Mucosa of descending colon (tissue), 3 donors: ENCODE data around the gene RAB1A. TPM values are rescaled to one million over a fixed set of nuclear protein-coding genes. Genes with fewer than 3 reads are reported as not detected.

Experiments
- ATAC-seq: fragments of 200-7000 bp; cut with Tn5 transposase; one replicate; pipeline ENCODE4 v1.9.1; 2020; ENCODE audit warnings: mild to moderate bottlenecking, moderate library complexity
- DNase-seq, 3 donors: peaks; one replicate each; pipeline ENCODE4 v3.0.0-alpha.2; 2020
- H3K36me3 ChIP-seq: fragments of 200-600 bp; one replicate; pipeline ENCODE4 v1.8.0; 2021; ENCODE audit warnings: low read depth, mild to moderate bottlenecking
- H3K4me1 ChIP-seq: fragments of 200-600 bp; one replicate; pipeline ENCODE4 v1.8.0; 2021; ENCODE audit warnings: low read depth, mild to moderate bottlenecking
- H3K4me3 ChIP-seq: fragments of 200-600 bp; one replicate; pipeline ENCODE4 v1.8.0; 2021; ENCODE audit warnings: mild to moderate bottlenecking
- H3K9me3 ChIP-seq: fragments of 200-600 bp; one replicate; pipeline ENCODE4 v1.8.0; 2021; ENCODE audit warnings: mild to moderate bottlenecking
- CTCF ChIP-seq: fragments of 200-600 bp; IDR thresholded peaks from one replicate; pipeline ENCODE4 v1.8.0; 2022; ENCODE audit warnings: antibody characterized with exemption, mild to moderate bottlenecking
- intact Hi-C, 2 donors: fragments of 100-400 bp; cut with DNase I in 1 of 2; cut with micrococcal nuclease in 1 of 2; formaldehyde crosslinking; loops; one replicate each; pipeline versions ENCODE4 v1.11.0 to v1.11.1; 2022; cut with DNase I, micrococcal nuclease
- total RNA-seq, 3 donors: library from RNA; stranded (reverse); fragmentation: NEBNext Ultra II Directional in 2 of 3; extraction: Animal tissue kit (Norgen Biotek cat#: 25700) in 2 of 3; gene quantifications; one replicate each; pipeline versions ENCODE4 v1.2.1 to v1.2.4, GENCODE V29; 2021 to 2023
- donor health status: DM: no; HTN: no; CAD: no; lungs with moderate emphysema.
- donor health status: DM: no; HTN: no; CAD: no.
- donor health status: DM: no; HTN: yes; CAD: no.

The RAB1A gene
- total RNA-seq, 3 donors from 2014 or later: 144 to 165 (median 151) TPM

- Histone ChIP-seq H3K9me3 (no peaks in the 10 kb centered on the region), H3K4me3 (no peak overlapping the region), H3K4me1 (peaks cover 16% of the 10 kb centered on the region), H3K36me3 (no peaks in the 10 kb centered on the region)
- intact Hi-C loops: no loop called here
- TF ChIP-seq CTCF: no peak
- DNase-seq (no peak), ATAC-seq (no peak)
These were observed 32.1 kb downstream of the RAB1A start for GRCh38 chr2:65097844-65098243.

DNA sequence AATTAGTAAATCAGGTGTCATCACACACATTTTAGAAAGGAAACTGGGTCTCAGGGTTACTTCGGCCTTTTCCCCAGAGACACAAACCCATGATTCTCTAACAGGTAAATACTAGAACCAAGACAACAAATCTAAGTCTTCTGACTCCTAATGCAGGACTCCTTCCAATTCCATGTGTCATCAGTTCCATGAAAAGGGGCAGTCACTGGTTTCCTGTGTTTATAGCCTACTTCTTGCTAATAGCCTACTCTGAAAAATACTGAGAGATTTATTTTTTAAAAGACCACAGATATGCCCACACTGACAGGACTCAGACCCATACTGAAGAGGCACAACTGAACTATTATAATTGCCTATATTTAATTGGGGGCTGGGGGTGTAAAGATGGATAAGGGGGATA is 33.0 kb downstream of the RAB1A start:
- no peak overlapping the region for H3K4me3 ChIP-seq
- DNase-seq (no peak), ATAC-seq (no peak)
- H3K9me3 ChIP-seq: no peaks in the 10 kb centered on the region
- no peaks in the 10 kb centered on the region for H3K36me3 ChIP-seq
- no peak for TF ChIP-seq CTCF
- peaks cover 17% of the 10 kb centered on the region for H3K4me1 ChIP-seq
- intact Hi-C loops: no loop called here

- Histone ChIP-seq H3K4me1 (peaks cover 17% of the 10 kb centered on the region), H3K9me3 (no peaks in the 10 kb centered on the region), H3K36me3 (no peaks in the 10 kb centered on the region), H3K4me3 (no peak overlapping the region)
- DNase-seq: no peak
- intact Hi-C loops: no loop called here
- TF ChIP-seq CTCF: no peak
- peak; percentile 89 for ATAC-seq
These were observed 36.7 kb downstream of the RAB1A start for GRCh38 chr2:65093211-65093610.

DNA sequence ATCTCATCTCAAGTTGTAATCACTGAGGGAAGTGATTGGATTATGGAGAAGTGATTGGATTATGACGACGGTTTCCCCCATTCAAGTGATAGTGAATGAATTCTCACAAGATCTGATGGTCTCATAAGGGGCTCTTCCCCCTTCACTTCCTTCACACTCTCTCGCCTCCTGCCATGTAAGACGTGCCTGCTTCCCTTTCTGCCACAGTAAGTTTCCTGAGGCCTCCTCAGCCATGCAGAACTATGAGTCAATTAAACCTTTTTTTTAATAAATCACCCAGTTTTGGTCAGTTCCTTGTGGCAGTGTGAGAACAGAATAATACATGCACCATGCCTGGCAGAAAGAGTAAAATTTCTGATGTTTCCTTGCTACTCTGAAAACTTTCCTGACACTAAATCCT is 37.1 kb downstream of the RAB1A start:
- Histone ChIP-seq H3K36me3 (no peaks in the 10 kb centered on the region), H3K4me3 (no peak overlapping the region), H3K4me1 (peaks cover 17% of the 10 kb centered on the region), H3K9me3 (no peaks in the 10 kb centered on the region)
- intact Hi-C loops: no loop called here
- DNase-seq (no peak), ATAC-seq (no peak)
- TF ChIP-seq CTCF: no peak

- ATAC-seq: no peak
- no peak for DNase-seq
- intact Hi-C loops: no loop called here
- H3K36me3 ChIP-seq: peaks cover 7% of the 10 kb centered on the region
- H3K4me3 ChIP-seq: no peak overlapping the region
- no peak for TF ChIP-seq CTCF
- H3K9me3 ChIP-seq: no peaks in the 10 kb centered on the region
- no peaks in the 10 kb centered on the region for H3K4me1 ChIP-seq
These were observed 44.8 kb downstream of the RAB1A start for GRCh38 chr2:65085148-65085547.

DNA sequence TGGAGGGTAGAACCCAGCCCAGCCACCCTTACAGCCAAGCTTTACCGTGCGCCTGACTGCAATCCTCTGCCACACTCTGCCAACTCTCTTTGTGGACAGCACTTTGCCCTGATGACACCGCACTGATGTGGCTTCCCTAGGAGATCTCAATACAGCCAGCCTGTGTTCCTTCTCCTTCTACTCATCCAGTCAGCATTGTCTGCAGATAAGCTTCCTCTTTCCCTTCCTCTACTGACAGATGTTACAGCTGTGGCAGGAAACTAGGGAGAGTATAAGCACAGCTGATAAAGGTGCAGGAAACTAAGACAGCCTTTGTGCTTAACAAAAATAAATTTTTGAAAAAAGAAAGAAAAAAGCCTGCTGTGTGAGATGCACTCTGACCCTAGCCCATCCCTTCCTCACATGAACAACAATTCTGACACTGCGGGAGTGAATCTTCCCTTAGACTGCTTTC is 48.6 kb downstream of the RAB1A start:
- Histone ChIP-seq H3K4me1 (peaks cover 12% of the 10 kb centered on the region), H3K36me3 (peaks cover 7% of the 10 kb centered on the region), H3K4me3 (no peak overlapping the region), H3K9me3 (no peaks in the 10 kb centered on the region)
- ATAC-seq: peak; percentile 40
- no peak for DNase-seq
- intact Hi-C loops: no loop called here
- no peak for TF ChIP-seq CTCF
